Activated CD4-positive, CD25-positive, alpha-beta regulatory T cell treated with anti-CD3 and anti-CD28 coated beads, Interleukin-2, amount 50 U/mL, for 24 hours (primary cell): Measurements from ENCODE around the gene MBNL2.
A peak's percentile ranks its signal among the peaks of the same experiment; 100 is the strongest.

ENCODE experiments used
- ATAC-seq, 2 donors: fragments of 150-1000 bp; cut with Tn5 transposase; one replicate each; pipeline ENCODE4 v1.10.0; 2021; ENCODE audit warnings: mild to moderate bottlenecking in 1 of 2, moderate library complexity in 1 of 2

MBNL2 gene

GRCh38 chr13:97255515-97256021 lies 33.4 kb downstream of the MBNL2 start:
- ATAC-seq: peak in 1 of 2 donors; percentile 22

GRCh38 chr13:97256343-97256783 lies 34.2 kb downstream of the MBNL2 start:
- no peak for ATAC-seq

- ATAC-seq: no peak
These were observed 35.2 kb downstream of the MBNL2 start for GRCh38 chr13:97257228-97257755.

- peak; percentile 74 to 75 for ATAC-seq
These were observed 36.0 kb downstream of the MBNL2 start for GRCh38 chr13:97257800-97258799.

- ATAC-seq: no peak
These were observed 36.7 kb downstream of the MBNL2 start for GRCh38 chr13:97258801-97259200.

GRCh38 chr13:97259410-97259797 lies 37.3 kb downstream of the MBNL2 start:
- no peak for ATAC-seq

GRCh38 chr13:97259798-97260714 lies 37.9 kb downstream of the MBNL2 start:
- ATAC-seq: no peak

GRCh38 chr13:97261254-97262005 lies 39.3 kb downstream of the MBNL2 start:
- peak; percentile 35 to 41 for ATAC-seq

GRCh38 chr13:97262058-97262457 lies 39.9 kb downstream of the MBNL2 start:
- ATAC-seq: no peak

GRCh38 chr13:97263160-97263559 lies 41.0 kb downstream of the MBNL2 start:
- ATAC-seq: no peak

GRCh38 chr13:97264663-97265062 lies 42.5 kb downstream of the MBNL2 start:
- ATAC-seq: no peak

GRCh38 chr13:97266332-97266731 lies 44.2 kb downstream of the MBNL2 start:
- no peak for ATAC-seq

- no peak for ATAC-seq
These were observed 44.8 kb downstream of the MBNL2 start for GRCh38 chr13:97266772-97267417.

- ATAC-seq: no peak
These were observed 45.4 kb downstream of the MBNL2 start for GRCh38 chr13:97267418-97268059.

- no peak for ATAC-seq
These were observed 46.6 kb downstream of the MBNL2 start for GRCh38 chr13:97268772-97269171.

- no peak for ATAC-seq
These were observed 47.5 kb downstream of the MBNL2 start for GRCh38 chr13:97269603-97270002.

GRCh38 chr13:97272526-97272925 lies 50.4 kb downstream of the MBNL2 start:
- ATAC-seq: no peak

- ATAC-seq: no peak
These were observed 51.3 kb downstream of the MBNL2 start for GRCh38 chr13:97273341-97273831.

- no peak for ATAC-seq
These were observed 52.9 kb downstream of the MBNL2 start for GRCh38 chr13:97274829-97275649.
